HG02588 (cell line): Measurements from ENCODE around the gene TARDBP.
"Not testable (repeated sequence)": the region's sequence is repeated elsewhere in the genome, so short reads cannot be mapped to it uniquely, and the experiment has no call there.

Source experiments
- ATAC-seq: cut with Tn5 transposase; IDR thresholded peaks from one replicate; pipeline ENCODE4 v1.9.1; 2021; ENCODE audit warnings: mild to moderate bottlenecking, moderate library complexity; ENCODE audit not compliant: unreplicated experiment

Gene TARDBP

DNA sequence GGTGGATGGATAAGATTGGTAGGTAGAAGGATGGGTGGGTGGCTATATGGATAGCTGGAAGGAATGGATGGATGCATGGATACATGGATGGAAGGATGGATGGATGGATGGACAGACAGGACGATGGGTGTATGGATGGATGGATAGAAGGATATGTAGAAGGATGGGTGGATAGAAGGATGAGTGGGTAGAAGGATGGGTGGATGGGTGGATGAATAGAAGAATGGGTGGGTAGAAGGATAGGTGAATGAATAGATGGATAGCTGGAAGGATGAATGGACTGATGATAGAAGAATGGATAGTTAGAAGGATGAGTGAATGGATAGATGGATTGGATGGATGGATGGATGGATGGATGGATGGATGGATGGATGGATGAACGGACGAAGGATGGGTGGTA lies 29.6 kb downstream of the TARDBP start:
- no peak for ATAC-seq

DNA sequence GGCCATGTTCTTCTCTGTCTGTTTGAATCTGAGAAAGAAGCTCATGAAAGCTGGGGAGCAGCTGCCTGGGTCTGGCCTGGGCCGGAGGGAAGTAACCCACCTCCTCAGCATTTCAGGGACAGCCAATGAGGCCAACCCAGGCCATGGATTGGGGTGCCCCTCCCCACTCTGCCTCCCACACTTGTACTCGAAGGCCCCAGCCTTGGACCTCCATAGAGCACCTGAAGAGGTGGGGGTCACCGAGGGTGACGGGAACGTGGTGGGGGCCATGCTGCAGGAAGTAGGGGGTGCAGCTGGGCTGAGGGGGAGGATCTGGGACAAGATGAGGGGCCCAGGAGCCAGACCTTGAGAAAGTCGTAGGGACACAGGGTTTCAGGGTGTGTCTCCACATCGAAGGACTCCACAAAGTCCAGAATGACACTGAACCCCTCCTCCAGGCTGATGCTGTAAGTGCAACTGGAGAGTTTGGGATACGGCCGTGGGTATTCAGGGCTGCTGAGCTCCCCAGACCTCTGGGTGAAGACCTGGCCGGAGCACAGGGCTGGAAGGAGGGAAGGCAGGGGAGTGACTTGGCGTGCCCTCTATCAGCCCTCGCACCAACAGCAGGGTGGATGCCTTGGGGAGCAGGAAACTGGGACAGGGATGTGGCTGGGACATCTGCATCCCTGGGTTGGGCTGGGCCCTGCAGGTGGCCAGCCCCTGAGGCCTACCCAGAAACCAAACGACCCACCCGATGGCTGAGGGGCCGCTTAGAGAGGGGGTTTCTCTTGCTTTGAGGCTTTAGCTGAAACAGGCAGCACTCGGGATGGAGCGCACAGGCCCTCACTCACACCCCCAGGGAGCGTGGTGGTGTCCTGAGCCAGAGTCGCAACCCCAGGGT lies 30.8 kb downstream of the TARDBP start:
- no peak for ATAC-seq

DNA sequence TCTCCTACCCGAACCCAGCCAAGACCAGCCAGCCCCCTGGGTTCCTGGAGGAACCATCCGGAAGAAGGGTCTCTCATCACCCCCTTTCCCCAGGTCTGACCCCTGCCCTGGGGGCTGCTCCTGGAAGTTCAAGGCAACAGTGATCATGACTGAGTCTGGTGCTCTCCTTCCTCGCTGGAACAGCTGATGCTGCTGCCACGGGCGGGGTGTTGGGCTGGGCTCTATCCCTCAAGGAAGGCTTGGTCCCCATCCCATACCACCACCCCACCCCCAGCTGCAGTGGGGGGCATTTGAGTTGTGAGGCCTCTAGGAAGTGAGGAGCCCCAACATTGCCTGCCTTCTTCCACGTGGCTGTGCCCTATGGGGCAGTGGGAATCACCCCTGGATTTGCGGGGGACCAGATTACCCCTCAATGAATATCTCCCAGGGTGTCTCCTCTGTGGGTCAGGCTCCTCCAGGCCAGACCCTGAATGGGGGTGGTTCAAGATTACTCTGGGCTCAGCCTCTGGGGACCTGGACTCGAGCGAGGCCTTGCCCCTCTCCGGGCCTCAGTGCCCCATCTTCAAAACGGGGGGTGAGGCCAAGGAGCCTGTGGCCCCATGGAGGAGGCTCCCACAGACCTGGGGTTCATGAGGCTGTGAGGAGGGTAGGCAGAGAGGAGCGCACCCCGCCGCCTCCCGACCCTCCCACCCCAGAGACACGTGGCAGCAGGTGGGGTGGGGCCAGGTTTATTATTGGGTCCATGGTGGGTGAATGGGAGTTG lies 31.8 kb downstream of the TARDBP start:
- ATAC-seq, result no peak

DNA sequence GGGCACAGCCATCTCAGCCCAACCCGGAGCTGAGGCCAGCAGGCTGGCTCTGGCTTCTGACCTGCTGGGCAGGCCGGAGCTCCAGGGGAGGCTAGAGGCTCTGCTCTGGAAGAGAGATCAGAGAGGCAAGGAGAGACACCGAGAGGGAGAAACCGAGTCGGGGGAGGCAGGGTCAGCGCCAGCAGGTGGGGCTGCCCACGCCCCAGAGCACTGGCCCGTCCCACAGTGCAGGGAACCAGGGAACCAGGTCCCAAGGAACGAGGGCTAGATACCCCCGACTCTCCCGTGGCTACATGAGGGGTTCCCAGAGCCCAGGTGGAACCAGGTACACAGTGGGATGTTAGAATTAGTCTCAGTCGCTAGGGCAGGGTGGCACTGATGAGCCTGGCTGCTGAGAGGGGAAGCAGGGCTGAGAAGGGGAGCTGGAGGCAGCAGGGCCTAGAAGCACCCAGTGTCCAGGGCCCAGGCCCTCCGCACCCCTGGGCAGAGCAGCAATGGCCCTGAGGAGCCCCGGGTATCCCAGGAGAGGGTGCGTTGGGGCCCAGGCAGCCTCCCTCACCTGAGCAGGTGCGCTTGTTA lies 32.5 kb downstream of the TARDBP start:
- no peak for ATAC-seq

DNA sequence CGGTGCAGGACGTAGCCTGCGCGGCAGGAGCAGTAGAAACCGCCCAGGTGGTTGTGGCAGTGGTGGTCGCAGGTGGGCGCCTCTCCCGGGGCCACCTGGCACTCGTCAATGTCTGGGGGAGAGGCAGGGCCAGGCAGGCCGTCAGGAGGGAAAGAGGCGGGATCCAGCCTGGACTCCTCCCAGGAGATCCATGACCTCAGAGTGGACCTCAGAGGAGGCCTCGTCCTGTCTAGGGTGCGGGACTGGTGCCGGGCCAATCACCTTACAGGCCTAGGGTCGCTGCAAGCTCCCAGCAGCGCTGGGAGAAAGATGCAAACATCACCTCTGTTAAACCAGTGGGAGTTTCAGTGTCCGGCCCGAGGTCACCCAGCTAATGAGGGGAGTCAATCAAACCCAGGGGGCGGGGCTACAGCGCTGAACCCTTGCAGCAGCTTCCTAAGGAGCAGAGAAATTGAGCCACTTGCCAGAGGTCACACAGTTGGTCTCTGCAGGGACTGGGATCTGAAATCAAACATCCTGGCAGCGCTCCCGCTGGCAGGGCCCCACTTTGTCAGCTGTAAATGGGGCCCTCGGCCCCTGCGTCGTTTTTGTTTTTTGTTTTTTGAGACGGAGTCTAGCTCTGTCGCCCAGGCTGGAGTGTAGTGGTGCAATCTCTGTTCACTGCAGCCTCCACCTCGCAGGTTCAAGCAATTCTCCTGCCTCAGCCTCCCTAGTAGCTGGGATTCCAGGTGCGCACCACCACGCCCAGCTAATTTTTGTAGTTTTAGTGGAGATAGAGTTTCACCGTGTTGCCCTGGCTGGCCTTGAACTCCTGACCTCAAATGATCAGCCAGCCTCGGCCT lies 33.2 kb downstream of the TARDBP start:
- no peak for ATAC-seq

DNA sequence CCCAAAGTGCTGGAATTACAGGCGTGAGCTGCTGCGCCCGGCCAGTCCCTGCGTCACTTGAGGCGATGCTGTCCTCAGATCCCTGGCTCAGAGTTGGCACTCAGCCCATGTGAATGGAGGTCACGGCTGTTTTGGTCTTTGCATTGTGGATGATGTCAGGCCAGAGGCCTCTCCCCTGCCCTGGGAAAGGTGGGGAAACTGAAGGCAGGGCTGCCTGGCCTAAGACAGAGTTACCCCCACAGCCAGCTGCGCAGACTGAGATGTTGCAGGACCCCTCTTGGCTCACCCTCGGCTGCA lies 33.8 kb downstream of the TARDBP start:
- no peak for ATAC-seq

DNA sequence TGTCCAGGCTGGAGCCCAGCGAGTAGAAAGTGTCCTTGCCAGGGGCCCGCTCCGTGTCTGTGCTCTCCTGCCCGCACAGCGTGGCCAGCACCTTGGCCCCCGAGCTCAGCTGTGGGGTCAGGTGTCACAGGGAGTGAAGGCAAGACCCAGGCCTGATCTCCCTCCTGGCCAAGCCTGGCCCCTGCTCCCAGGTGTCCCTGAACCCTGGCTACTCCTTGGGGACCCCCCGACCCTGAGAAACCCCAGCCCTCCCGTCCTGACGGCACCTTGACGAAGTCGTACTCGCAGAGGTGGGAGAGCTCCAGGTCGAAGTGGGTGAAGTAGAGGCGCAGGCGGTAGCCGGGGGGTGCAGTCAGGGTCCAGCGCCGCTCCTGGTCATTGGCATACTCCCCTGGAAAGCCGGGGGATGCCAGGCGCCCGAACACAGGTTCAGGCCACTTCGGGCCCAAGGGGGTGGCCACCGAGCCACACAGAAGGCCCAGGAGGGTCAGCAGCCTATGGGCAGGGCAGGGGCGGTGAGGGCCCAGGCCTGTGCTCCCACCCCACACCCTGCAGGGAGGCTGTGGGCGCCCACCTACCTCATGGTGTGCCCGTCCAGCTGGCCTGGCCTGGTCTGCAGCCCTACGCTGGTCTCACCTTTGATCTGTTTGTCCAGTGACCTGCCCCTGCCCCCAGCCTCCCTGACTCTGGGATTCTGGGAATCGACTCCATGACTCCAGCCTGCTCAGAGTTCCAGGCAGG lies 34.3 kb downstream of the TARDBP start, which contains the start of gene MASP2:
MASP2 (minus strand) TSS at position 615 of the 741 bp plus-strand sequence; CDS start at position 583, 32 bp downstream.
- ATAC-seq, result no peak

DNA sequence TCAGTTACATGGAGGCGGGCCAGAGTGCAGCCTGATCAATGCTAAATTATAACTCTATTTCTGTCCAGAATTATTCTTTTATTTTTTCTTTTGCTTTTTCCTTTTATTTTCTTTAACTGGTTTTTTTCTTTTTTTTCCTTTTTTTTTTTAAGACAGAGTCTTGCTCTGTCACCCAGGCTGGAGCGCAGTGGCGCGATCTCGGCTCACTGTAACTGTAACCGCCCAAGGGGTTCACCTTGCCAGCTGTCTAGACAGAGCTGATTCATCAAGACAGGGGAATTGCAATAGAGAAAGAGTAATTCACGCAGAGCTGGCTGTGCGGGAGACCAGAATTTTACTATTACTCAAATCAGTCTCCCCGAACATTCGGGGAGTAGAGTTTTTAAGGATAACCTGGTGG lies 38.7 kb downstream of the TARDBP start:
- ATAC-seq, result not testable (repeated sequence)

DNA sequence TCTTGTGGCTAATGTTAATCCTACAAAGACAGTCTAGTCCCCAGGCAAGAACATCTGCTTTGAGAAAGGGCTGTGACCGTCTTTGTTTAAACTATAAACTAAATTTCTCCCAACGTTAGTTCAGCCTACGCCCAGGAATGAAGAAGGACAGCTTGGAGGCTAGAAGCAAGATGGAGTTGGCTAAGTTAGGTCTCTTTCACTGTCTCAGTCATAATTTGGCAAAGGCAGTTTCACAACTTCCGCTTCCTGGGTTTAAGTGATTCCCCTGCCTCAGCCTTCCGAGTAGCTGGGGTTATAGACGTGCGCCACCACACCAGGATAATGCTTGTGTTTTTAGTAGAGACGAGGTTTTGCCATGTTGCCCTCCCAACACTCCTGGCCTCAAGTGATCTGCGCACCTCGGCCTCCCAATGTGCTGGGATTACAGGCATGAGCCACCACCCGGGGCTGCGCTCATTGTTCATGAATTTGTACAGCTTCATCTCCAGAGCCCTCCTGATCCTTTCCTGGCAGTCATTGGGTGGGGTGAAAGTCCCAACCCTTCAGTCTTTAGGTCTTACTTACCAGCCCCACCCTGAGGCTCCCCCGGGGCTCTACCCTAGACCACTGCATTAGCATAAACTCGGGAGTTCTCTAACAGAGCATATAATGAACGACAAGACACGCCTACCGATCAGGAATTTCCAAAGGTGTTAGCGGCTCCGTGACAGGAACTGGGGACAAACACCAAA lies 39.5 kb downstream of the TARDBP start:
- no peak for ATAC-seq

DNA sequence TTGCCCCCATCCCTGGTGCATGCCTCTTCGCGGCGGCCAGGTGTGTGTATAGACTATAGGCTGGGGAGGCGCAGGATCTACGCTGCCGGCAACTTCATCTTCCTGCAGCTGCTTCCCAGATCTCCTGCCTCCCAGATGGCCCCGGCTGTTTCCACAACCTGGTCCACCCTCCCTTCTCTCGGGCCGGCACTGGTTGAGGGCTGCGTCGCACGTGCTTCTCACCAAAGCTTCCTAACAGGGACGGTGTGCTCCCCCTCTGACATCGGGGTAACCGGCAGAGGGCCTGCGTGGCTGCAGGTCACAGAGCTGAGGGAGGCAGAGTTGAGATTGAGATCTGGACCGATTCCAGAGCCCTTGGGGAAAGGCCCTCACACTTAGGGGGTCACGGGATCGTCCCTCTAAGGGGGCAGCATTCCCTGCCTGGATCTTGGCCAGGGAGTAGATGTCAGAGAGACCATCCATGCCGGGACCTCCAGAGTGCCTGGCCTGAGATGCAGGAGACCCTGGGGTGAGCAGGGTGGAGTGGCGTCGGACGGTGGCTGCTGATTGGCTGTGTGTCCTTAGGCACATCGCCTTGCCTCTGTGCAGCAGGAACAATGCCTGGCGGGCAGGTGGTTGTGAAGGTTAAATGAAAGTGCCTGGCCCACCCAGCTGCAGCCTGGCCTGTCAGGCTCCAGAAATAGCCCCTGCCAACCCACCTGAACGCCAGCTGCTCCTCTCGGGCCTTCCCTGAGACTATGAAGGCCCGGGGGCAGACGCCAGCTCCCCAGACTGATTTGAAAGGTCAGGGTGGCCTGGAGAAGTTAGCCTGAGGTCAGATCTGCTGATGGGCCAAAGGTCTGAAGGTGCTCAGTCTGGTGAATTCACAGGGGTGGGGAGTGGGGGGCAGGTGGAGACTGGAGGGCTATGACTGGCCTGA lies 40.6 kb downstream of the TARDBP start:
- no peak for ATAC-seq

DNA sequence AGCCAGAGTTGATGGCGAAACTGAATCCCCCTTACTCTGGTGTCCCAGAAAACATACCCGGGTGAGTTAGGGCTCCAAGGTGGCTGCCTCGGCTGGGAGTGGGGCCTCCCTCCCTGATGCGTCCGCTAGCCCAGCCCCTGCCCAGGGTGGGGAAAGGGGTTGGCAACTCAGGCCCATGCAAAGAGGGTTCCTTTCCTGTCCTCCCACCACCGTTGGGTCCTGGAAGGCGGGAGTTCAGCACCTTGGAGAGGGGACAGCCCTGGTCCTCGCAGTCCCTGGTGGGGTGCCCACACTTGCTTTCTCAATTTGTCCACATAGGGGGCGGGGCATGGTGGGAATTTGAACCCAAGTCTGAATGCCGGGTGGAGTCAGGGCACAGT lies 41.3 kb downstream of the TARDBP start:
- ATAC-seq, result no peak

DNA sequence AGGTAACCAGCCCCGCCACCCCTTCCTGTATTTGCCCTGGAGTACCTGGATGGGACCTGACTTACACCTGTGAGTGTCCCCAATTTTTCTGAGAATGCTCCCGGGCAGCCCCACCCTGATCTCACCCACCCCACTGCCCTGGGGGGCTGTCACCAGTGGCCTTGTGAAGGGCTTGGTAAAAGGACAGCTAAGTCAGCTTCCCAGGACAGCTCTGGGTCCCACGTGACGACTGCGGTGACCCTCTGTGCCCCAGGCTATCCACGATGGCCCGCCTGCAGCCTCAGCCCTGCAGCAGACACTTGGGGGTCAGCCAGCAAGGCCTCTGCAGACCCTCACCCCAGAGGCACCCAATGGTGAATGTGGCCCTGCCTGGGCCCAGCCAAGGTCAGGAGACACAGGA lies 41.7 kb downstream of the TARDBP start:
- ATAC-seq, result no peak

DNA sequence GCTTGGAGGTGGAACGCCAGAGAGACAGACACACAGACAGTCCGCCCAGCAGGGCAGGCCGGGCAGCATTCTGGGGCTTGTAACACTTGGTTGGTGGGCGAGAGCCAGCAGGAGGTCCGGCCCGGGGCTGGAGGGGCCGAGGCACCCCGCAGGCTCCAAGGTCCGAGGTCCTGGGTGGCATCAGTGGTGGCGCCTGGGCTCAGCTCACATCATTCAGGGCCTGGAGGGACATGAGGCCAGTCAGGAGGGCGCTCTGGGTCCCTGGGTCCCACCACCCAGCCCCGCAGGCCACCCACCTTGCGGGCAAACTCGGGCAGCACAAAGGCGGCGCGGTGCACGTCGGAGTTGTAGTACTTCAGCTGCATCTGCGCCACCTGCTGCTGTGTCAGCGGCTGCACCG lies 42.2 kb downstream of the TARDBP start:
- no peak for ATAC-seq

DNA sequence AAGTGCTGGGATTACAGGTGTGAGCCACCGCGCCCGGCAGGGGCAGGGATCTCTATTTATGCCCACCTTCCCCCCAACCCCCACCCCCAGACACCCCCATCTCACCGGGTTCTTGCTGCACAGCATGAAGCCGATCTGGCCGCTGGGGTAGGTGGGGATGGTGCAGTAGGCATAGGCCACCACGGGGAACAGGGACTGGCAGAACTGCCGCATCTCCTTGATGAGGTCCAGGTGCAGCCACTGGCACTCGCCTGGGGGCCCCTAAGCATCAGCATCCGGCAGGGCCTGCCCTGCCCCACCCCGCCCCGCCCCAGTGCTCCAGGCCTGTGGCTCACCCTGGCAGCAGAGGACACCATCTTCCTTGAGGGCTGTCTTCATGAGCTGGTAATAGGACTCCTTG lies 43.2 kb downstream of the TARDBP start:
- ATAC-seq, result no peak

DNA sequence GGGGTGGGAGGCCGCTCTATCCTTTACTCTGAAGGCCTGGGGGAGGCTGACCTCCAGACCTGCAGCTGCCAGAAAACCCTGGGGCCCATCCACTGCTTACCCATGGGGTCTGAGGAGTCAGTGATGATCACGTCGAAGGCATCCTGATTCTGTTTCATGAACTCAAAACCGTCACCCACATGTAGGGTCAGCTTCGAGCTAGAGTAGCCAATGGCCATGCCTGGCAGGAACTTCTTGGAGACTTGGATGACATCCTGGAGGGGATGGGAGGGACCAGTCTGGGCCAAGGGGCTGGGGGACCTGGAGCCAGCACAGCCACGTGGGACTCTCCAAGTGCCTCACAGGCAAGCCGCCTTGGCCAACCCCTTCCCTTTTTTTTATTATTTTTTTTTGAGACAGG lies 44.0 kb downstream of the TARDBP start:
- no peak for ATAC-seq

DNA sequence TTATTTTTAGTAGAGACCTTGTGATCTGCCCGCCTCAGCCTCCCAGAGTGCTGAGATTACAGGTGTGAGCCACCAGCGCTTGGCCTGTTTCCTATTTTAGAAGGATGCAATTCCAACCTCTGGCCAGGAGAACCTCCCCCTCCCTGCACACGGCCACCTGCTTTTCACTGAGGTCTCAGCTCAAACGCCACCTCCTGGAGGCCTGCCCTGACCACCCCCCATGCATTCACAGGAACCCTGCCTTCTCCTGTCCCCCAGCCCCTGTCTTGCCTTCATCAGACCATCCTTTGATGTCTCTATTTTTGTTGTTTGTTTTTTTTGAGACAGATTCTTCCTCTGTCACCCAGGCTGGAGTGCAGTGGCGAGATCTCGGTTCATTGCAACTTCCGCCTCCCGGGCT lies 45.0 kb downstream of the TARDBP start:
- ATAC-seq, result no peak

DNA sequence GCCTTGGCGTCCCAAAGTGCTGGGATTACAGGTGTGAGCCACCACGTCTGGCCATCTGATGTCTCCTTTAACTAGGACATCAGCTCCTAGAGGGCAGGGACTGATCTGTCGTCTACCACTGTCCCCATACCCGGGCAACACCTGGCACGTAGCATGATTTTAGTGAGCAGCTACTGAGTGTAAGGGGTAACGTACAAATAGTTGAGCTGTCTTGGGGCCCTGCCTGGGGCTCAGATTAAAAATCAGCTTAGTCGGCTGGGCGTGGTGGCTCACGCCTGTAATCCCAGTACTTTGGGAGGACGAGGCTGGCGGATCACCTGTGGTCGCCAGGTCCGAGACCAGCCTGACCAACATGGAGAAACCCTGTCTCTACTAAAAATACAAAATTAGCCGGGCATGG lies 45.6 kb downstream of the TARDBP start:
- no peak for ATAC-seq

DNA sequence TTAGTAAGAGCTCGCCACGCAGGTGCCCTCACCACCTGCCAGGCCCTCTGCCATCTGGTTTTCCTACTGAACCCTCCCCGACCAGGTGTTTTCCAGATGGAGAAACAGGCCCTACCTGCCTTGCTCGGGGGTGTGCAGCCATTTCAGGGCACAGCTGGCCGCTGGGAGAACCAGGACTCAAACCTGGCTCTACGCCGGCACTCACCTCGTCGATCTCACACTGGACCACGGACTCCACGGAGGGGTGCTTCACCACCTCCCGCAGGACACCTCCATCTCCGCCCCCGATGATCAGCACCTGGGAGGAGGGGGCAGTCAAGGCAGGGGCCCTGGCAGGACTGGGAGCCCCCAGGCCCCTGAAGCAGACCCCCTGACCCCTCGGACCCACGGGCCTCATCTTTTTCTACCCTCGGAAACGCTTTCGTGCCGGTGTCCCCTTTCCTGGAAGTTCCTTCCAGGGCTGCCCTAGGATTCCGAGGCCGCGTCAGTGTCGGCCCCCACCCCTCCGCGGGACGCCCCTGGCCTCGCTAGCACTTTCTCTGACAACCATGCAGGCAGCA lies 46.2 kb downstream of the TARDBP start:
- ATAC-seq, result no peak
